ENCODE results near the gene LAMC1. TPM values are rescaled to one million over a fixed set of nuclear protein-coding genes. Genes with fewer than 3 reads are reported as not detected.

LAMC1 gene
- total RNA-seq, 4 donors from 2014 or later, result 26.3 to 275 (median 60.0) TPM

DNA sequence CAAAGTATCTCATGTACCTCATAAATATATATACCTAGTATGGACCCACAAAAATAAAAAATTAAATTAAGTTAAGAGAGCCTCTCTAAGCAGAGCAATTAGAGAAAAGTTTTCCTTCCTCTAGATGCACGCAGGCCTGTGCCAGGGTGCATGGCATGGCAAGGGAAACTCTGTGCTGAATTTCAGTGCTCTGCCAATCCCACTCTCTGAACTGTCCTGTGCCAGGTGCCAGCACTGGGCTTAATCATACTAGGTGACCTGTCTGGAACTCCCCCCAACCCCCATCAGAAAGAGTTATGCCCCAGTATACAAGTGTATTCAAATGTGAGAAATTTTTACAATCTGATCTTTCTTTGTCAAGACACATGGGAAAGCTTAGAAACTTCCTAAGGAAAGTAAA is 152.4 kb downstream of the LAMC1 start:
- no peak overlapping the region for H3K27ac ChIP-seq
- no peaks in the 10 kb centered on the region for H3K9me3 ChIP-seq
- 44 to 71% methylated on average over 1 of the region's 1 CpG for WGBS, 2 donors
- H3K36me3 ChIP-seq, result no peaks in the 10 kb centered on the region
- no peaks in the 10 kb centered on the region for H3K27me3 ChIP-seq
- no peak overlapping the region for H3K4me3 ChIP-seq
- H3K4me1 ChIP-seq, result peaks cover 0 to 9% (median 3%) of the 10 kb centered on the region in 3 donors
- DNase-seq, result no peak
- intact Hi-C loops (cut with DNase I), result no loop called here
- TF ChIP-seq, protein P1, sequence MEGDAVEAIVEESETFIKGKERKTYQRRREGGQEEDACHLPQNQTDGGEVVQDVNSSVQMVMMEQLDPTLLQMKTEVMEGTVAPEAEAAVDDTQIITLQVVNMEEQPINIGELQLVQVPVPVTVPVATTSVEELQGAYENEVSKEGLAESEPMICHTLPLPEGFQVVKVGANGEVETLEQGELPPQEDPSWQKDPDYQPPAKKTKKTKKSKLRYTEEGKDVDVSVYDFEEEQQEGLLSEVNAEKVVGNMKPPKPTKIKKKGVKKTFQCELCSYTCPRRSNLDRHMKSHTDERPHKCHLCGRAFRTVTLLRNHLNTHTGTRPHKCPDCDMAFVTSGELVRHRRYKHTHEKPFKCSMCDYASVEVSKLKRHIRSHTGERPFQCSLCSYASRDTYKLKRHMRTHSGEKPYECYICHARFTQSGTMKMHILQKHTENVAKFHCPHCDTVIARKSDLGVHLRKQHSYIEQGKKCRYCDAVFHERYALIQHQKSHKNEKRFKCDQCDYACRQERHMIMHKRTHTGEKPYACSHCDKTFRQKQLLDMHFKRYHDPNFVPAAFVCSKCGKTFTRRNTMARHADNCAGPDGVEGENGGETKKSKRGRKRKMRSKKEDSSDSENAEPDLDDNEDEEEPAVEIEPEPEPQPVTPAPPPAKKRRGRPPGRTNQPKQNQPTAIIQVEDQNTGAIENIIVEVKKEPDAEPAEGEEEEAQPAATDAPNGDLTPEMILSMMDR (IDR thresholded peaks at IDR 0.05), result no peak
- no peak for TF ChIP-seq POLR2A (IDR thresholded peaks at IDR 0.05)

DNA sequence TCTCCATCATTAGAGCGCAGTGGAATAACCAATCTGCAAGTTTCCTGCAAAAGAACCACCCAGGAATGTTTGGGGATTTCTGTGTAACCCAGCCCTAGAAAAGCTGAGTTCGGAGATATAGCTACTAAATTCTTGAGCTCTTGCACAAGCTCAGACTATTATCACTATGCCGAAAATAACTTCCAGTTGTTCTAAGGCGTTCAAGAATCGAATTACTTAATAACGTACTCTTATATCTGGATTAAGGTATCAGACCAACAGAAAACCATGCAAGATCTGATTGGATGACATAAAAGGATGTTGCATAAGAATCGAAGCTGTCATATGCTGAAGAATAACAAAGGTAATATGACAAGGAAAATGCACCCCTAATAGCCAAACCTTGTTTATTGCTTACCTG is 155.3 kb downstream of the LAMC1 start:
- TF ChIP-seq, protein P1 (IDR thresholded peaks at IDR 0.05), result no peak
- TF ChIP-seq POLR2A (IDR thresholded peaks at IDR 0.05), result no peak
- no peak for DNase-seq
- Histone ChIP-seq H3K27ac (no peak overlapping the region), H3K4me1 (peaks cover 0 to 15% (median 7%) of the 10 kb centered on the region in 3 donors), H3K9me3 (no peaks in the 10 kb centered on the region), H3K36me3 (no peaks in the 10 kb centered on the region), H3K4me3 (no peak overlapping the region), H3K27me3 (no peaks in the 10 kb centered on the region)
- WGBS, 2 donors, result 71 to 76% methylated on average over 7 of the region's 7 CpGs
- intact Hi-C loops (cut with DNase I), result no loop called here

DNA sequence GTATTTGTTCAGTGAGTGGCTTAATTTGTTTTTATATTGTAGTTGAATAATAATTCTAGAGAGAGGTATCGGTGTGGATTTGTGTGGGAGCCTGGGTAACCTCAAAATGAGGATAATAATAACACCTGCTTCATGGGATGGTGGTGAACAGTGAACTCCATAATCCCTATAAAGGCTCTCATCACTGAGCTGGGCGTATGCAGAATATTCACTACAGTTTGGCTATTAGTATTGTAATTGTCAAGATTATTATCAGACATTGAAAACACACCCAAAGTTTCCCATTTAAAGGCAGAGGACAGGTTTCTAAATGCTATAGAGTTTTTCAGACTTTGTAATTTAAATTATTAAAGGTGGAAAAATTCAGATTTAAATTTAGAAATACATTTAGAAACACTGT is 155.8 kb downstream of the LAMC1 start:
- Histone ChIP-seq H3K36me3 (no peaks in the 10 kb centered on the region), H3K9me3 (no peaks in the 10 kb centered on the region), H3K27me3 (no peaks in the 10 kb centered on the region), H3K4me3 (no peak overlapping the region), H3K4me1 (peaks cover 0 to 15% (median 7%) of the 10 kb centered on the region in 3 donors), H3K27ac (no peak overlapping the region)
- TF ChIP-seq POLR2A (IDR thresholded peaks at IDR 0.05), result no peak
- TF ChIP-seq, protein P1 (IDR thresholded peaks at IDR 0.05), result no peak
- 82 to 91% methylated on average over 2 of the region's 2 CpGs for WGBS, 2 donors
- intact Hi-C loops (cut with DNase I), result no loop called here
- DNase-seq, result no peak

DNA sequence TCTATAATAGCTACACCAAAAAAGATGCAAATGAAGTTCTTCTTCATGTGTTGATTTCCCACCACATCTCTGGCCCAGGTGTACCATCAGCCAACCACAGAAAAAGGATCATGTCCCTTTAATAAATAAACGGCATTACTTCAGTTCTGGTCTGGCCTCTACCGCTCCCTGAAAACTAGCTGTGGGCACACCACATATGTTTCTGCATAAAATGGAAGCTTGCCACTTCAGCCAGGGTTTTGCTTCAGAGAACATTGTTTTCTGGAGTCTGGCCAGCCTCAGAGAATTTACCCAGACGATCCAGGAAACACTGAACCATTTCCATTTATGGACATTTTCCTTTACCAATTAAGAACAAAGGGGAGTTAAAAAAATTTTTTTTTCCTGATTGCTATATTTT is 157.0 kb downstream of the LAMC1 start:
- TF ChIP-seq POLR2A (IDR thresholded peaks at IDR 0.05), result no peak
- TF ChIP-seq, protein P1 (IDR thresholded peaks at IDR 0.05), result no peak
- intact Hi-C loops (cut with DNase I), result no loop called here
- H3K27me3 ChIP-seq, result no peaks in the 10 kb centered on the region
- no peak overlapping the region for H3K4me3 ChIP-seq
- peak overlapping the region; percentile 5 to 76 (median 70) for H3K27ac ChIP-seq
- 6 to 13% methylated on average over 3 of the region's 3 CpGs for WGBS, 2 donors
- DNase-seq, result no peak
- H3K4me1 ChIP-seq, result peaks cover 0 to 15% (median 7%) of the 10 kb centered on the region in 3 donors
- no peaks in the 10 kb centered on the region for H3K36me3 ChIP-seq
- no peaks in the 10 kb centered on the region for H3K9me3 ChIP-seq

DNA sequence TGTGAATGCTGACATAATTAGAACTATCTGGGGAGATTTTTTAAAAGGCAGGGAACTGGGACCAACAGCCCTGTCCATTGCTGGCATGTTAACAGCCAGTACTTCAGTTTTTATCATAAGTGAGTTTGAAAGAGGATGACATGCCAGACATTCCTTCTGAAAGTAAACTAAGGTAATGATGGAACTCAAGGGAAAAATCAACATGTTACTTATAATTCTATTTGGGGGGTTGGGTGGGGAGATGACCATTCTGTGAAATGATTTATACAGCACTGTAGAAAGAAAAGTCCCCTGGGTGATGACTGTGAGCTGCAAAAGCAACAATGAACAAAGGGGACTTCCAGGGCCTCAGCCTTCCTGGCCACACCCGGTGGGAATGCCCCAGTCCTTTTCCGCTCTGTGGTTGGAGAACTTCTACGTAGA is 157.4 kb downstream of the LAMC1 start:
- H3K27me3 ChIP-seq, result no peaks in the 10 kb centered on the region
- H3K36me3 ChIP-seq, result no peaks in the 10 kb centered on the region
- WGBS, 2 donors, result 16 to 22% methylated on average over 3 of the region's 3 CpGs
- DNase-seq, result no peak
- H3K27ac ChIP-seq, result peak overlapping the region; percentile 5 to 76 (median 70)
- no peak overlapping the region for H3K4me3 ChIP-seq
- intact Hi-C loops (cut with DNase I), result no loop called here
- peaks cover 0 to 19% (median 7%) of the 10 kb centered on the region in 3 donors for H3K4me1 ChIP-seq
- no peaks in the 10 kb centered on the region for H3K9me3 ChIP-seq
- TF ChIP-seq, protein P1 (IDR thresholded peaks at IDR 0.05), result no peak
- no peak for TF ChIP-seq POLR2A (IDR thresholded peaks at IDR 0.05)
